GM18868 (cell line): Measurements from ENCODE around the gene LIPI.
A peak's percentile ranks its signal among the peaks of the same experiment; 100 is the strongest.
"Not testable (repeated sequence)": the region's sequence is repeated elsewhere in the genome, so short reads cannot be mapped to it uniquely, and the experiment has no call there.

ENCODE experiments used
- ATAC-seq: cut with Tn5 transposase; IDR thresholded peaks from one replicate; pipeline ENCODE4 v1.9.1; 2021; ENCODE audit warnings: mild to moderate bottlenecking, moderate library complexity; ENCODE audit not compliant: unreplicated experiment

Gene LIPI

GRCh38 chr21:14120091-14120734 is 90.5 kb downstream of the LIPI start:
- peak; percentile 55 for ATAC-seq

- no peak for ATAC-seq
Measured at GRCh38 chr21:14119038-14119437, 91.7 kb downstream of the LIPI start.

- peak; percentile 92 for ATAC-seq
Measured at GRCh38 chr21:14116080-14116481, 94.7 kb downstream of the LIPI start.

- ATAC-seq, result no peak
Measured at GRCh38 chr21:14115646-14116045, 95.1 kb downstream of the LIPI start.

DNA sequence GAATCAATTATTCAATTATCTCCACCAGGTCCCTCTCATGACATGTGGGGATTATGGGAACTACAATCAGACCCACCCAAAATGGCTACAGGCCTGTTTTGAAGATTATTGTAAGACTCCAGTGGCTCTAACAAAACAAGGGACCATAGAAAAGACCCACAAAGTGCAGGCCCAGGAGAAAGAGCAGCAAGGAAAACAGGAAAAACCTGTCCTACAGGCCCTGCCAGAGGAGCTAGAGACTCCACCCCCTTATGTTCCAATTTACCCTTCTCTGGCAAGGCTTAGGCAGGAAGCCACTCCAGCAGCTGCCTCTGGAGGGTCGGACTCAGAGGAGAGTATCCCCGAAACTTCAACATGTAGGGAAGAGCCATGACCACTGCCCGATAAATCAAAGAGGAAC is 96.5 kb downstream of the LIPI start:
- no peak for ATAC-seq

DNA sequence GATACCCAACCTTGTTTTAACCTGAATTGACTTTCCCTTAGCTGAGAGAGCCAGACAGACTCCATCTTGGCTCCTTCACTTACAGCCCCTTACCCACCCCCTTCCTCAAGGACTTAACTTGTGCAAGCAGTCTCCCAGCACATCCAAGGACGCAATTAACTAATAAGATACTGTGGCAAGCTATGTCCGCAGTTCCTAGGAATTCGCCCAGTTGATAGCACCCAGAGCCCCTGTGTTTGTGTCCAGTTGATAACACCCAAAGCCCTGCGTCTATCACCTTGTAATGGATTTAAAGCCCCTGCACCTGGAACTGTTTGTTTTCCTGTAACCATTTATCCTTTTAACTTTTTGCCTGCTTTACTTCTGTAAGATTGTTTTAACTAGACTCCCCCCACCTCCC is 106.2 kb downstream of the LIPI start:
- not testable (repeated sequence) for ATAC-seq

GRCh38 chr21:14099570-14099969 is 111.2 kb downstream of the LIPI start:
- no peak for ATAC-seq

- no peak for ATAC-seq
Measured at GRCh38 chr21:14097881-14098499, 112.8 kb downstream of the LIPI start.

DNA sequence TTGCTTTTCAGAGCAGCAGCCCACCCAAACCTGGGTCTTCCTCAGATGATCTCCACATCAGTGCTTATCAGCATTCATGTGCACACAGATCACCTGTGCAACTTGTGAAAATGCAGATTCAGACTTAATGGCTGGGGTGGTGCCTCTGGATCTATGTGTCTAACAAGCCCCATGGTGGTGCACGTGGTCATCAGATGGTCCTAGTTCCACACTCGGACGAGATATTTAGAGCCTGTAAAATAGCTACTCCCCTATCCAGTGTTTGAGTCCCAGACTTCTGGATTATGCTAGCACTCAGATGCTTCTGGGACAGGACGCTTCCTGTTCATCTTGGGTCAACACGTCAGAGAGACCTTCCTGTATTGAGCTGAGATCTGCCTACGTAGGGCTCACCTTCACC is 114.2 kb downstream of the LIPI start:
- no peak for ATAC-seq

DNA sequence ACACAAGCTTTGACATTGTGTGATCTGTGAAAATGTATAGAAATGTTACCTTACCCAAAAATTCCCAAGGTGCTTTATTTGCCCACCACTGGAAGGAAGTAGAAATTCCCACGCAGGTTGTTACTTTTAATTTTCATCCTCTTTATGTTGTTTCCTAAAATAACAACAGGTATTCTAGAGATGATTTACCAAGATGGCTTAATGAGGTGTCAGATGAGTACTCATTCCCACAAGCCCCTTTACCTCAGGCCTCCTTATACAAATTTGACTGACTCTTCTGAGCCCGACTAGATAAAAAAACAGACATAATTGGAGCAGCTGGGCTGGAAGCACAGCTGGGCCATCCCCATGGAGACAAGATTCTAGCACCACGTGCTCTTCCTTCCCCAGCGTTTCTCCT is 114.6 kb downstream of the LIPI start:
- ATAC-seq, result peak; percentile 54

- no peak for ATAC-seq
Measured at GRCh38 chr21:14095056-14095455, 115.7 kb downstream of the LIPI start.

GRCh38 chr21:14092834-14093560 is 117.8 kb downstream of the LIPI start:
- ATAC-seq, result no peak

DNA sequence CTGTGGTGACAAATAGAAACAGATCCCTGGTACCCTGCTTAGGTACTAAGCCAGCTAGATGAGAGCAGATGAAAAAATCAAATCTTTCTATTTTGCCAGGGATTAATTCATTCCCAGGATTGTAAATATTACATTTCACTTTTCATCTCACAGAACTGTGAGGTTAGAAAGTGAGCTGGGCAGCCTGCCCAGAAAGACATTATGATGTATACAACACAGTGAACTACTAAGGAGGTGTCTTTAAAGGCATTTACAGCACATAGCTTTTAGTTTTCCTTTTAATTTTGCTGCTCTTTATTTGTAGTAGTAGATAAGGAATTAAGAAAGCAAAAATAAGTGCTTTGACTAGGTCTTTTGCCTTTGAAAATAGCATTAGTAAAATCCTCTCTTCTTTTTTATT is 120.6 kb downstream of the LIPI start:
- ATAC-seq, result not testable (repeated sequence)

DNA sequence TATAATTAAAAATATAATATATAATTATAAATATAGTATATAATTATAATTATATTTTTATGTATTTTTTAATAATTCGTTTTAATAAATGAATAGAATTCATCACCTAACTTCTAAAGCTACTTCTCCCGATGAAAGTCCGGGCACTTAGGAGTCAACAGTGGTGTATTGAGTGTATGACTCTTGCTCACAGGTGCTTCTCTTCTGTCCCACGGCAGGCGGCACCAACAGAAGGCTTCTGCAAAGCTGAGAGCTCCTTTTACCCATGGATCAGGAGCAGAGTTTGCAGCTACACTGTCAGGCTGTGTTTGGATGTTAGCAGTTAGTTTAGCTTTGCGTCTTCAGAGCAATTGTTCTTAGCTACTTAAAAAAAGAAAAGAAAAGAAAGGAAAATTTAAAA is 122.4 kb downstream of the LIPI start:
- ATAC-seq, result no peak

- peak; percentile 85 for ATAC-seq
Measured at GRCh38 chr21:14086553-14086952, 124.2 kb downstream of the LIPI start.

GRCh38 chr21:14084701-14085100 is 126.1 kb downstream of the LIPI start:
- ATAC-seq, result no peak

- no peak for ATAC-seq
Measured at GRCh38 chr21:14084068-14084501, 126.7 kb downstream of the LIPI start.

- ATAC-seq, result no peak
Measured at GRCh38 chr21:14080764-14081096, 130.0 kb downstream of the LIPI start.

DNA sequence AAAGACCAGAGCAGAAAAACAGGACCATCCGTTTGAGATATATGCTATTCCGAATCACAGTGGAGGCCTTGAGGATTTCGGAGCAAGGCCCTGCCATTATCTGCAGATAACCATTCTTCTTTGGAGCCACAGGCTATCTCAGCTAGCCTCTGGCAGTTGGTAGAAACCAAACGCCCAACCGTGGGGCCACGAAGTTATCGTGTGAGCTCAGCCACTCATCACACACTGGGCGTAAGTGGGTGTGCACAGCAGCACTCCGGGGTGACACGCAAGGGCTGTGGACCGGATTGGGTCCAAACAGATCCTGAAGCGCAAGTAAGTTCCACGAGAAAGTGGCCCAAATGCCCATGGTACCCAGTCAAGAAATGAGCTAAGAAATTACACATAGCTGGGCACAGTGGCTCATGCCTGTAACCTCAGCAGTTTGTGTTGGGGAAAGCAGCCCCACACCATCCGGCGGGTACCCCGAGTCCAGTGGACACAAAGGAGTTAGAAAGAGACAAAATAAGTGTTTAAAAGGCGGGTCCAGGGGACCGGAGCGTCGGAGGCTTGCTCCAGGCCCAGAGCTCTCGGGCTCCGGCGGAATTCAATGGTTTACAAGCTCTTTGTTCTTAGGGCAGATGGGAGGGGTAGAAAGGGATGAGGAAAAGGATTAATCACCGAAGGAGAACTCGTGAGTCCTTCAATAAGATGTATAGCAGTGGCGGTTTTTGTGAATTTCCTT is 130.6 kb downstream of the LIPI start:
- no peak for ATAC-seq

DNA sequence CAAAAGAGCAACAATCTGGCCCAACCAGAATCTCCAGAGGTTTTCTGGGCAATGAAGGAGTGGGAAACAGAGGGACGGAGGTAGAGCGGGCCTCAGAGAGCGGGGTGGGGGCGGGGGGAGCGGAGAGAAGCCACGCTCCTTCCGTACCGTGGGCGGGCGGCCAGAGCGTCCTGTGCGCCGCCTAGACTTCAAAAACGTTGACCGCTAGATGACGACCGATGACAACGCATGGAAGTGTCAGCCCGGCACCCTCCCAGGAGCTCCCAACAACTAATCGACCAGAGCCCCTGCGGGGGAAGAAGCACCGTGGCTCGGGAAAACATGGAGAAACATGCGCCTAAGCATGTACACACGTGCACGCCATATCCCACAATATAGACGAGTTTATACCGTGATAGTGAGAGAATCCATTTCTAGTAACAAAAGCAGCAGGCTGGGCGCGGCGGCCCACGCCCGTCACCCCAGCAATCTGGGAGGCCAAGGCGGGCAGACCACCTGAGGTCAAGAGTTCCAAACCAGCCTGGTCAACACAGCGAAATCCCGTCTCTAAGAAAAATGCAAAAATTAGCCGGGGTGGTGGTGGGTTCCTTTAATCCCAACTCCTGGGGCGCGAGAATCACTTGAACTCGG is 131.9 kb downstream of the LIPI start:
- no peak for ATAC-seq

GRCh38 chr21:14076143-14076806 is 134.5 kb downstream of the LIPI start:
- ATAC-seq, result no peak
